HG02623 (cell line): ENCODE data around the gene MDK.

Experiments used
- ATAC-seq: cut with Tn5 transposase; IDR thresholded peaks from one replicate; pipeline ENCODE4 v1.9.1; 2021; ENCODE audit warnings: moderate library complexity; ENCODE audit not compliant: unreplicated experiment

Gene MDK

GRCh38 chr11:46347637-46348311 lies 33.7 kb upstream of the MDK start:
- ATAC-seq = no peak

- no peak for ATAC-seq
These were observed 32.7 kb upstream of the MDK start for GRCh38 chr11:46348566-46349401.

GRCh38 chr11:46350695-46351094 lies 30.8 kb upstream of the MDK start:
- ATAC-seq = no peak

GRCh38 chr11:46351148-46351547 lies 30.3 kb upstream of the MDK start:
- ATAC-seq = no peak

- no peak for ATAC-seq
These were observed 29.9 kb upstream of the MDK start for GRCh38 chr11:46351606-46352005.

GRCh38 chr11:46352063-46352841 lies 29.2 kb upstream of the MDK start:
- no peak for ATAC-seq

- ATAC-seq = no peak
These were observed 27.8 kb upstream of the MDK start for GRCh38 chr11:46353698-46354097.

- ATAC-seq = no peak
These were observed 24.5 kb upstream of the MDK start for GRCh38 chr11:46356924-46357482.

GRCh38 chr11:46357483-46357936 lies 24.0 kb upstream of the MDK start:
- ATAC-seq = no peak

- no peak for ATAC-seq
These were observed 21.5 kb upstream of the MDK start for GRCh38 chr11:46359953-46360352.

GRCh38 chr11:46360878-46361277 lies 20.6 kb upstream of the MDK start:
- peak; percentile 21 for ATAC-seq

- ATAC-seq = peak; percentile 90
These were observed 19.9 kb upstream of the MDK start for GRCh38 chr11:46361283-46362155.

- ATAC-seq = no peak
These were observed 19.1 kb upstream of the MDK start for GRCh38 chr11:46362156-46363030.

- no peak for ATAC-seq
These were observed 18.4 kb upstream of the MDK start for GRCh38 chr11:46363031-46363407.

- ATAC-seq = no peak
These were observed 17.9 kb upstream of the MDK start for GRCh38 chr11:46363455-46364005.

- no peak for ATAC-seq
These were observed 17.4 kb upstream of the MDK start for GRCh38 chr11:46364056-46364455.

GRCh38 chr11:46364791-46365190 lies 16.7 kb upstream of the MDK start:
- no peak for ATAC-seq

- ATAC-seq = no peak
These were observed 15.2 kb upstream of the MDK start for GRCh38 chr11:46366260-46366659.

GRCh38 chr11:46366661-46367161 lies 14.8 kb upstream of the MDK start:
- no peak for ATAC-seq
